Measurements from ENCODE around the gene AFTPH. TPM values are rescaled to one million over a fixed set of nuclear protein-coding genes. Genes with fewer than 3 reads are reported as not detected.

AFTPH gene
- total RNA-seq, 1 donor from 2014 or later: 22.2 TPM

- no peak for DNase-seq (ENCODE audit: low spot score)
Measured at GRCh38 chr2:64627860-64628841, 104.0 kb downstream of the AFTPH start.

GRCh38 chr2:64629329-64629781 lies 105.2 kb downstream of the AFTPH start:
- DNase-seq (ENCODE audit: low spot score): no peak

GRCh38 chr2:64629875-64630274 lies 105.7 kb downstream of the AFTPH start:
- no peak for DNase-seq (ENCODE audit: low spot score)

- DNase-seq (ENCODE audit: low spot score): no peak
Measured at GRCh38 chr2:64630752-64631151, 106.6 kb downstream of the AFTPH start.

GRCh38 chr2:64631771-64632170 lies 107.6 kb downstream of the AFTPH start:
- no peak for DNase-seq (ENCODE audit: low spot score)

- DNase-seq (ENCODE audit: low spot score): no peak
Measured at GRCh38 chr2:64632835-64633819, 109.0 kb downstream of the AFTPH start.

GRCh38 chr2:64634345-64635267 lies 110.5 kb downstream of the AFTPH start:
- DNase-seq (ENCODE audit: low spot score): no peak

- no peak for DNase-seq (ENCODE audit: low spot score)
Measured at GRCh38 chr2:64635976-64636911, 112.1 kb downstream of the AFTPH start.

- DNase-seq (ENCODE audit: low spot score): no peak
Measured at GRCh38 chr2:64637000-64637635, 113.0 kb downstream of the AFTPH start.

GRCh38 chr2:64637931-64638330 lies 113.8 kb downstream of the AFTPH start:
- no peak for DNase-seq (ENCODE audit: low spot score)

- no peak for DNase-seq (ENCODE audit: low spot score)
Measured at GRCh38 chr2:64638502-64639120, 114.5 kb downstream of the AFTPH start.

GRCh38 chr2:64639691-64640090 lies 115.6 kb downstream of the AFTPH start:
- no peak for DNase-seq (ENCODE audit: low spot score)

- DNase-seq (ENCODE audit: low spot score): no peak
Measured at GRCh38 chr2:64640153-64641044, 116.3 kb downstream of the AFTPH start.

GRCh38 chr2:64641599-64641998 lies 117.5 kb downstream of the AFTPH start:
- no peak for DNase-seq (ENCODE audit: low spot score)

All from mesenteric fat pad (tissue), 1 donor.